Measurements from ENCODE around the gene SKOR1.

DNA sequence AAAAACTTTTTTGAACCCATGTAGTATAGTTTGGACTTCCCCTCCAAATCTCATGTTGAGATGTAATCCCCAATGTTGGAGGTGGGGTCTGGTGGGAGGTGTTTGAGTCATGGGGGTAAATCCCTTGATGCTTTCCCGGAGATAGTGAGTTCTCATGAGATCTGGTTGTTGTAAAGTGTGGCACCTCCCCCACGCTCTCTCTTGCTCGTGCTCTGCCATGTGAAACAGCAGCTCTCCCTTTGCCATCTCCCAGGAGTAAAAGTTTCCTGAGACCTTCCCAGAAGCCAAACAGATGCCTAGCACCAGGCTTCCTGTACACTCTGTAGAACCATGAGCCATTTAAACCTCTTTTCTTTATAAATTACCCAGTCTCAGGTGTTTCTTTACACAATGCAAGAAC is 30.5 kb downstream of the SKOR1 start:
- no peak for TF ChIP-seq TBL1XR1 (IDR thresholded peaks at IDR 0.05; ENCODE audit: low read depth, low read length)
- TF ChIP-seq NFXL1 (IDR thresholded peaks at IDR 0.05; ENCODE audit: borderline replicate concordance): no peak
- TF ChIP-seq, protein P1, sequence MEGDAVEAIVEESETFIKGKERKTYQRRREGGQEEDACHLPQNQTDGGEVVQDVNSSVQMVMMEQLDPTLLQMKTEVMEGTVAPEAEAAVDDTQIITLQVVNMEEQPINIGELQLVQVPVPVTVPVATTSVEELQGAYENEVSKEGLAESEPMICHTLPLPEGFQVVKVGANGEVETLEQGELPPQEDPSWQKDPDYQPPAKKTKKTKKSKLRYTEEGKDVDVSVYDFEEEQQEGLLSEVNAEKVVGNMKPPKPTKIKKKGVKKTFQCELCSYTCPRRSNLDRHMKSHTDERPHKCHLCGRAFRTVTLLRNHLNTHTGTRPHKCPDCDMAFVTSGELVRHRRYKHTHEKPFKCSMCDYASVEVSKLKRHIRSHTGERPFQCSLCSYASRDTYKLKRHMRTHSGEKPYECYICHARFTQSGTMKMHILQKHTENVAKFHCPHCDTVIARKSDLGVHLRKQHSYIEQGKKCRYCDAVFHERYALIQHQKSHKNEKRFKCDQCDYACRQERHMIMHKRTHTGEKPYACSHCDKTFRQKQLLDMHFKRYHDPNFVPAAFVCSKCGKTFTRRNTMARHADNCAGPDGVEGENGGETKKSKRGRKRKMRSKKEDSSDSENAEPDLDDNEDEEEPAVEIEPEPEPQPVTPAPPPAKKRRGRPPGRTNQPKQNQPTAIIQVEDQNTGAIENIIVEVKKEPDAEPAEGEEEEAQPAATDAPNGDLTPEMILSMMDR (IDR thresholded peaks at IDR 0.05 in 2 of 3, conservative IDR thresholded peaks at IDR 0.05 in 1 of 3; ENCODE audit: control insufficient read depth in 2 of 3, extremely low read depth in 1 of 3, insufficient read depth in 1 of 3, low read depth in 3 of 3, low read length in 3 of 3): no peak
- no peak for TF ChIP-seq SUZ12 (IDR thresholded peaks at IDR 0.05; ENCODE audit: unreplicated experiment)

All from GM12878 (cell line).